K562 (cell line): Measurements from ENCODE around the gene BMPR2. TPM values are rescaled to one million over a fixed set of nuclear protein-coding genes. Genes with fewer than 3 reads are reported as not detected.

ENCODE experiments used
- ATAC-seq: fragments of 200-7000 bp; cut with Tn5 transposase; 3 replicates; pipeline ENCODE4 v1.9.1; 2020; ENCODE audit warnings: moderate library complexity
- BruUV-seq: library from RNA; stranded (reverse); fragments of 400-500 nt; replicated peaks from 2 replicates; lab custom pipeline; 2021; lab: Mats Ljungman, UMichigan
- CTCF ChIA-PET: fragments of 300-600 bp; formaldehyde crosslinking; extraction: SDS; loops from one replicate; lab custom pipeline; 2021; ENCODE audit warnings: low intra/inter-chr PET ratio; lab: Yijun Ruan, JAX
- POLR2A ChIA-PET: fragments of 300-600, 350-650 bp; sonication (Branson Sonifier 250); formaldehyde crosslinking; extraction: SDS; loops from one replicate; lab custom pipeline; 2021; ENCODE audit warnings: antibody characterized with exemption, inconsistent platforms; lab: Yijun Ruan, JAX
- DNase-seq, 4 experiments: peaks; one replicate each; pipeline versions ENCODE4 v3.0.0 to v3.0.0-alpha.2; 2011 to 2018; ENCODE audit warnings: low spot score in 3 of 4, mixed read lengths in 3 of 4; ENCODE audit errors: extremely low read depth in 1 of 4
- FAIRE-seq: peaks from 2 replicates; lab custom pipeline; 2011; peaks lifted over from hg19 to GRCh38; lab: Jason Lieb, UNC
- H2AFZ ChIP-seq: 2 replicates; pipeline ENCODE4 v1.6.0; 2011; ENCODE audit warnings: low read depth, low read length, control low read depth, inconsistent platforms
- H3K27ac ChIP-seq: fragments of 200-600 bp; 3 replicates; pipeline ENCODE4 v1.8.0; 2011; ENCODE audit warnings: low read depth, mild to moderate bottlenecking, control low read depth, inconsistent platforms, low read length, moderate library complexity, mixed read lengths; ENCODE audit errors: extremely low read depth
- H3K27me3 ChIP-seq, 2 experiments: fragments of 300-600 bp in 1 of 2; 2 replicates in 1 of 2; 3 replicates in 1 of 2; pipeline versions ENCODE4 v1.6.0 to v1.8.0; 2011; ENCODE audit warnings: inconsistent platforms in 2 of 2, low read length in 2 of 2, mild to moderate bottlenecking in 1 of 2, mixed read lengths in 1 of 2, moderate library complexity in 1 of 2; ENCODE audit not compliant: control insufficient read depth in 2 of 2, insufficient read depth in 2 of 2
- H3K36me3 ChIP-seq: fragments of 300-600 bp; 3 replicates; pipeline ENCODE4 v1.8.0; 2011; ENCODE audit warnings: mild to moderate bottlenecking, low read length, inconsistent platforms; ENCODE audit not compliant: control insufficient read depth, insufficient read depth
- H3K4me1 ChIP-seq, 2 experiments: fragments of 200-600 bp in 1 of 2; replicated peaks in 1 of 2; 2 replicates in 1 of 2; 3 replicates in 1 of 2; pipeline versions ENCODE4 v1.5.1 to v1.8.0; 2011; ENCODE audit warnings: inconsistent platforms in 2 of 2, low read length in 2 of 2, mild to moderate bottlenecking in 1 of 2, mixed read lengths in 1 of 2, moderate library complexity in 1 of 2; ENCODE audit not compliant: control insufficient read depth in 2 of 2, insufficient read depth in 2 of 2
- H3K4me2 ChIP-seq: 2 replicates; pipeline ENCODE4 v1.6.1; 2011; ENCODE audit warnings: low read length, control low read depth, inconsistent platforms, mixed read lengths; ENCODE audit not compliant: insufficient read depth
- H3K4me3 ChIP-seq: fragments of 200-600 bp; sonication (generic), shearing (Covaris generic); 2 replicates; pipeline ENCODE4 v1.5.1; 2016; ENCODE audit warnings: control low read depth, inconsistent platforms
- H3K79me2 ChIP-seq: fragments of 200-600 bp; 3 replicates; pipeline ENCODE4 v1.8.0; 2011; ENCODE audit warnings: low read length, inconsistent platforms; ENCODE audit not compliant: control insufficient read depth, insufficient read depth
- H3K9ac ChIP-seq, 2 experiments: 2 replicates each; pipeline versions ENCODE4 v1.6.0 to v1.6.1; 2011; ENCODE audit warnings: low read depth in 2 of 2, low read length in 2 of 2, control low read depth in 1 of 2, inconsistent platforms in 1 of 2, mild to moderate bottlenecking in 1 of 2, mixed read lengths in 1 of 2; ENCODE audit not compliant: insufficient read depth in 1 of 2
- H3K9me1 ChIP-seq: one replicate; pipeline ENCODE4 v1.6.0; 2011; ENCODE audit warnings: inconsistent platforms, mild to moderate bottlenecking, low read length, moderate library complexity; ENCODE audit not compliant: control insufficient read depth, insufficient read depth
- H3K9me3 ChIP-seq: replicated peaks from 2 replicates; pipeline ENCODE4 v1.5.1; 2011; ENCODE audit warnings: low read depth, low read length, inconsistent platforms; ENCODE audit not compliant: control insufficient read depth, insufficient read depth
- H4K20me1 ChIP-seq: replicated peaks from 2 replicates; pipeline ENCODE4 v1.6.1; 2011; ENCODE audit warnings: low read length, inconsistent platforms, mixed read lengths; ENCODE audit not compliant: control insufficient read depth, insufficient read depth
- ARID2 ChIP-seq: fragments of 450-650 bp; IDR thresholded peaks from 2 replicates; pipeline ENCODE4 v1.6.1; 2017; ENCODE audit warnings: antibody characterized with exemption, mild to moderate bottlenecking
- CBFA2T2 ChIP-seq: fragments of 450-650 bp; conservative IDR thresholded peaks from 2 replicates; pipeline ENCODE4 v1.6.1; 2017; ENCODE audit warnings: mild to moderate bottlenecking
- CBX3 ChIP-seq, 2 experiments: IDR thresholded peaks; 1 replicate in 1 of 2; 2 replicates in 1 of 2; pipeline ENCODE4 v1.6.1; 2012; ENCODE audit warnings: inconsistent platforms in 2 of 2, low read length in 2 of 2, borderline replicate concordance in 1 of 2, control low read depth in 1 of 2
- CHD4 ChIP-seq: fragments of 200-600 bp; sonication (generic); IDR thresholded peaks from 3 replicates; pipeline ENCODE4 v1.6.1; 2012; ENCODE audit warnings: low read depth, mild to moderate bottlenecking, mixed read lengths, low read length, inconsistent platforms; ENCODE audit not compliant: insufficient read depth, insufficient replicate concordance, poor library complexity, severe bottlenecking
- ELF2 ChIP-seq: fragments of 250-450 bp; sonication (Bioruptor Pico); IDR thresholded peaks from 2 replicates; pipeline ENCODE4 v1.5.0; 2021; ENCODE audit warnings: mild to moderate bottlenecking
- MAFK ChIP-seq: IDR thresholded peaks from 2 replicates; pipeline ENCODE4 v1.6.1; 2011; ENCODE audit warnings: low read length, improper control_type of control experiment
- MBD2 ChIP-seq: sonication (generic); IDR thresholded peaks from 2 replicates; pipeline ENCODE4 v1.6.1; 2016; ENCODE audit warnings: low read depth, borderline replicate concordance
- NEUROD1 ChIP-seq: fragments of 150-350 bp; IDR thresholded peaks from 2 replicates; pipeline ENCODE4 v1.6.1; 2014; ENCODE audit warnings: borderline replicate concordance, low read length, low read depth; ENCODE audit not compliant: partially characterized antibody
- POLR2G ChIP-seq: fragments of 200-400 bp; formaldehyde crosslinking; IDR thresholded peaks from 2 replicates; pipeline ENCODE4 v1.6.1; 2017; ENCODE audit warnings: low read depth, mild to moderate bottlenecking, antibody characterized with exemption, low read length, moderate library complexity
- TAL1 ChIP-seq: fragments of 450-650 bp; IDR thresholded peaks from 2 replicates; pipeline ENCODE4 v1.6.1; 2016; ENCODE audit warnings: mild to moderate bottlenecking
- ZNF76 ChIP-seq: fragments of 250-450 bp; sonication (Bioruptor Pico); IDR thresholded peaks from 2 replicates; pipeline ENCODE4 v1.4.0; 2020; ENCODE audit warnings: mild to moderate bottlenecking, moderate library complexity, borderline replicate concordance
- WGBS: fragments of 100-300 bp; shearing (Covaris generic); methylation state at CpG from one replicate; pipeline ENCODE4 v1.1.6; 2016; ENCODE audit warnings: low coverage, mixed read lengths; ENCODE audit not compliant: insufficient coverage; ENCODE audit errors: missing lambda C conversion rate; 5-methylcytosine and 5-hydroxymethylcytosine counted together
- in situ Hi-C: fragments of 300-500 bp; cut with MboI; formaldehyde crosslinking; loops from 4 replicates; pipeline ENCODE4 v1.15.0; 2018; ENCODE audit warnings: inconsistent platforms, mixed read lengths
- intact Hi-C: fragments of 100-400 bp; cut with micrococcal nuclease; formaldehyde crosslinking; loops from 2 replicates; pipeline ENCODE4 v1.14.2; 2022
- polyA plus RNA-seq, 8 experiments: library from polyadenylated mRNA; depleted of rRNA in 4 of 8; stranded (reverse) in 5 of 8; unstranded in 3 of 8; fragments of >200 nt; fragmentation: Nextera tagmentation in 2 of 8; fragmentation: Illumina TruSeq in 1 of 8; extraction: Ambion mirVana in 2 of 8; extraction: Trizol in 1 of 8; gene quantifications; 2 replicates each; pipeline versions ENCODE4 v1.2.1 to v1.2.3, GENCODE V29; 2011 to 2014; ENCODE audit warnings: inconsistent platforms in 1 of 8, missing spikeins in 1 of 8
- total RNA-seq, 7 experiments: library from RNA; depleted of rRNA in 6 of 7; stranded (reverse); fragments of >200 nt in 6 of 7; fragmentation: Illumina TruSeq in 2 of 7; extraction: Trizol in 2 of 7; gene quantifications; 2 replicates each; pipeline versions ENCODE4 v1.2.1 to v1.2.3, GENCODE V29; 2011 to 2021; ENCODE audit warnings: low replicate concordance in 1 of 7
- TF ChIP-seq, protein P1 (sequence below): IDR thresholded peaks from 2 replicates; pipeline ENCODE4 v1.6.1; 2012; ENCODE audit warnings: low read depth, low read length, improper control_type of control experiment, borderline replicate concordance

Gene BMPR2
- total and polyA plus RNA-seq, 9 of the 15 experiments (the other 6 are each of a cell fraction or from before 2014, with no cell fraction given): 0.73 to 5.0 (median 3.3) TPM

GRCh38 chr2:202510911-202511310, 134.8 kb downstream of the BMPR2 start:
- TF ChIP-seq CHD4 (no peak), ELF2 (no peak), MAFK (no peak), CBFA2T2 (no peak), TAL1 (no peak), CBX3 (IDR thresholded peaks at IDR 0.05; ENCODE audit: borderline replicate concordance in 1 of 2, low read length in 2 of 2) (no peak), ARID2 (no peak), MBD2 (no peak), ZNF76 (CRISPR knock-in tag) (no peak), NEUROD1 (no peak), POLR2G (no peak)
- TF ChIP-seq, protein P1, sequence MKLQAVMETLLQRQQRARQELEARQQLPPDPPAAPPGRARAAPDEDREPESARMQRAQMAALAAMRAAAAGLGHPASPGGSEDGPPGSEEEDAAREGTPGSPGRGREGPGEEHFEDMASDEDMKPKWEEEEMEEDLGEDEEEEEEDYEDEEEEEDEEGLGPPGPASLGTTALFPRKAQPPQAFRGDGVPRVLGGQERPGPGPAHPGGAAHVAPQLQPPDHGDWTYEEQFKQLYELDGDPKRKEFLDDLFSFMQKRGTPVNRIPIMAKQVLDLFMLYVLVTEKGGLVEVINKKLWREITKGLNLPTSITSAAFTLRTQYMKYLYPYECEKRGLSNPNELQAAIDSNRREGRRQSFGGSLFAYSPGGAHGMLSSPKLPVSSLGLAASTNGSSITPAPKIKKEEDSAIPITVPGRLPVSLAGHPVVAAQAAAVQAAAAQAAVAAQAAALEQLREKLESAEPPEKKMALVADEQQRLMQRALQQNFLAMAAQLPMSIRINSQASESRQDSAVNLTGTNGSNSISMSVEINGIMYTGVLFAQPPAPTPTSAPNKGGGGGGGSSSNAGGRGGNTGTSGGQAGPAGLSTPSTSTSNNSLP: no peak
- WGBS: 40% methylated on average over 1 of the region's 3 CpGs
- Histone ChIP-seq H3K36me3 (no peaks in the 10 kb centered on the region), H3K27ac (no peak overlapping the region), H3K9me3 (no peaks in the 10 kb centered on the region), H3K4me3 (no peak overlapping the region), H3K9me1 (no peaks in the 10 kb centered on the region), H3K4me1 (no peaks in the 10 kb centered on the region), H3K9ac (no peak overlapping the region), H2AFZ (no peak overlapping the region), H3K4me2 (no peak overlapping the region), H4K20me1 (no peaks in the 10 kb centered on the region), H3K27me3 (no peaks in the 10 kb centered on the region), H3K79me2 (no peaks in the 10 kb centered on the region)
- in situ Hi-C loops: no loop called here
- FAIRE-seq (no peak), ATAC-seq (no peak), DNase-seq (no peak)
- POLR2A ChIA-PET: no interaction called here
- no TSS peak for BruUV-seq
- intact Hi-C loops: no loop called here
- CTCF ChIA-PET: no interaction called here
